Stimulated activated CD4-positive, alpha-beta T cell treated with anti-CD3 and anti-CD28 coated beads, TNF-alpha, amount 100 ng/mL, for 24 hours (primary cell): ENCODE results near the gene NDUFS2.
"Not testable (repeated sequence)": the region's sequence is repeated elsewhere in the genome, so short reads cannot be mapped to it uniquely, and the experiment has no call there.

Experiments used
- DNase-seq, 3 experiments: peaks; one replicate each; pipeline ENCODE4 v3.0.0-alpha.2; 2020; ENCODE audit warnings: low read depth in 3 of 3

NDUFS2 gene

GRCh38 chr1:161219078-161219892, 17.1 kb downstream of the NDUFS2 start:
- no peak for DNase-seq

GRCh38 chr1:161220002-161220401, 17.8 kb downstream of the NDUFS2 start:
- DNase-seq, result no peak

GRCh38 chr1:161222175-161223019, 20.2 kb downstream of the NDUFS2 start:
- no peak for DNase-seq

- no peak for DNase-seq
These were observed 21.9 kb downstream of the NDUFS2 start for GRCh38 chr1:161223805-161224694.

- not testable (repeated sequence) for DNase-seq
These were observed 22.5 kb downstream of the NDUFS2 start for GRCh38 chr1:161224695-161225087.

GRCh38 chr1:161225178-161225533, 23.0 kb downstream of the NDUFS2 start:
- DNase-seq, result no peak

- DNase-seq, result peak; percentile 72 to 80 (median 78)
These were observed 23.6 kb downstream of the NDUFS2 start, which contains the start of gene TOMM40L for GRCh38 chr1:161225534-161226319. Gene TOMM40L (plus strand): TSS chr1:161226060. CDS start chr1:161226490, 430 bp downstream.

GRCh38 chr1:161226320-161226711, 24.1 kb downstream of the NDUFS2 start:
- DNase-seq, result no peak

- no peak for DNase-seq
These were observed 24.6 kb downstream of the NDUFS2 start for GRCh38 chr1:161226759-161227158.

- peak; percentile 78 to 88 (median 85) for DNase-seq
These were observed 25.2 kb downstream of the NDUFS2 start for GRCh38 chr1:161227196-161227871.

- DNase-seq, result no peak
These were observed 25.9 kb downstream of the NDUFS2 start for GRCh38 chr1:161228032-161228431.

GRCh38 chr1:161229896-161230295, 27.7 kb downstream of the NDUFS2 start:
- DNase-seq, result no peak

GRCh38 chr1:161230762-161231161, 28.6 kb downstream of the NDUFS2 start:
- no peak for DNase-seq

- no peak for DNase-seq
These were observed 30.9 kb downstream of the NDUFS2 start for GRCh38 chr1:161233102-161233501.

GRCh38 chr1:161235957-161236775, 34.0 kb downstream of the NDUFS2 start:
- no peak for DNase-seq

- no peak for DNase-seq
These were observed 35.9 kb downstream of the NDUFS2 start, which contains the start of gene NR1I3 for GRCh38 chr1:161238039-161238473. Gene NR1I3 (minus strand): TSS chr1:161238203. CDS start chr1:161236565, 1,638 bp downstream.

- no peak for DNase-seq
These were observed 39.5 kb downstream of the NDUFS2 start for GRCh38 chr1:161241682-161242081.

GRCh38 chr1:161242313-161242712, 40.1 kb downstream of the NDUFS2 start:
- DNase-seq, result no peak

GRCh38 chr1:161244888-161245287, 42.7 kb downstream of the NDUFS2 start:
- DNase-seq, result no peak
